ENCODE results near the gene CCDC177.
A peak's percentile ranks its signal among the peaks of the same experiment; 100 is the strongest.

CCDC177 gene

GRCh38 chr14:69561893-69562292, 12.8 kb downstream of the CCDC177 start:
- no peak for DNase-seq (ENCODE audit: low spot score)

GRCh38 chr14:69560826-69561225, 13.8 kb downstream of the CCDC177 start:
- no peak for DNase-seq (ENCODE audit: low spot score)

- peak; percentile 42 for DNase-seq (ENCODE audit: low spot score)
Observed at GRCh38 chr14:69559581-69560011, 15.1 kb downstream of the CCDC177 start.

- DNase-seq (ENCODE audit: low spot score) = no peak
Observed at GRCh38 chr14:69558774-69559173, 15.9 kb downstream of the CCDC177 start.

GRCh38 chr14:69554500-69554899, 20.2 kb downstream of the CCDC177 start:
- DNase-seq (ENCODE audit: low spot score) = no peak

GRCh38 chr14:69553252-69553651, 21.4 kb downstream of the CCDC177 start:
- DNase-seq (ENCODE audit: low spot score) = no peak

- DNase-seq (ENCODE audit: low spot score) = no peak
Observed at GRCh38 chr14:69551511-69551910, 23.2 kb downstream of the CCDC177 start.

GRCh38 chr14:69548566-69548965, 26.1 kb downstream of the CCDC177 start:
- DNase-seq (ENCODE audit: low spot score) = no peak

GRCh38 chr14:69547701-69548348, 26.8 kb downstream of the CCDC177 start:
- DNase-seq (ENCODE audit: low spot score) = peak; percentile 88

GRCh38 chr14:69543341-69544115, 31.1 kb downstream of the CCDC177 start:
- DNase-seq (ENCODE audit: low spot score) = no peak

- no peak for DNase-seq (ENCODE audit: low spot score)
Observed at GRCh38 chr14:69542311-69542710, 32.4 kb downstream of the CCDC177 start.

GRCh38 chr14:69540654-69541335, 33.9 kb downstream of the CCDC177 start:
- no peak for DNase-seq (ENCODE audit: low spot score)

GRCh38 chr14:69539631-69540410, 34.9 kb downstream of the CCDC177 start:
- DNase-seq (ENCODE audit: low spot score) = no peak

- DNase-seq (ENCODE audit: low spot score) = no peak
Observed at GRCh38 chr14:69538766-69539165, 35.9 kb downstream of the CCDC177 start.

- DNase-seq (ENCODE audit: low spot score) = no peak
Observed at GRCh38 chr14:69537900-69538299, 36.8 kb downstream of the CCDC177 start.

GRCh38 chr14:69536971-69537370, 37.7 kb downstream of the CCDC177 start:
- DNase-seq (ENCODE audit: low spot score) = no peak

GRCh38 chr14:69535230-69535848, 39.3 kb downstream of the CCDC177 start:
- peak; percentile 88 for DNase-seq (ENCODE audit: low spot score)

GRCh38 chr14:69532561-69533340, 41.9 kb downstream of the CCDC177 start:
- DNase-seq (ENCODE audit: low spot score) = no peak

GRCh38 chr14:69531135-69531534, 43.5 kb downstream of the CCDC177 start:
- no peak for DNase-seq (ENCODE audit: low spot score)

- DNase-seq (ENCODE audit: low spot score) = no peak
Observed at GRCh38 chr14:69530095-69530494, 44.6 kb downstream of the CCDC177 start.

GRCh38 chr14:69529563-69529962, 45.1 kb downstream of the CCDC177 start:
- no peak for DNase-seq (ENCODE audit: low spot score)

Measured in D341Med (cell line).